ENCODE results near the gene ATP10B.

GRCh38 chr5:160846642-160847041, 5.4 kb downstream of the ATP10B start:
- no peak for TF ChIP-seq CTCF (IDR thresholded peaks at IDR 0.05; ENCODE audit: poor library complexity)
- no peak for TF ChIP-seq EZH2 (IDR thresholded peaks at IDR 0.05; ENCODE audit: borderline replicate concordance)

Data from hepatocyte (in vitro differentiated cells).